Erythroblast (primary cell): ENCODE data around the gene MRPS5.

Experiments
- GATA1 ChIP-seq: IDR thresholded peaks from 2 replicates; pipeline ENCODE4 v1.6.1; 2011; ENCODE audit warnings: low read depth, mild to moderate bottlenecking, control low read depth, low read length, moderate library complexity
- POLR2A ChIP-seq: IDR thresholded peaks from 2 replicates; pipeline ENCODE4 v1.6.1; 2011; ENCODE audit warnings: mild to moderate bottlenecking, low read length

GRCh38 chr2:95058466-95058988, 63.1 kb downstream of the MRPS5 start:
- TF ChIP-seq POLR2A (no peak), GATA1 (no peak)
